SH-SY5Y (cell line): Measurements from ENCODE around the gene KCNK1.

Experiments
- GATA2 ChIP-seq: IDR thresholded peaks from 2 replicates; pipeline ENCODE4 v1.6.1; 2011; ENCODE audit warnings: mild to moderate bottlenecking, low read depth, low read length
- GATA3 ChIP-seq: IDR thresholded peaks from 2 replicates; pipeline ENCODE4 v1.6.1; 2011; ENCODE audit warnings: low read depth, mild to moderate bottlenecking, low read length, moderate library complexity

GRCh38 chr1:233700338-233700737, 86.4 kb downstream of the KCNK1 start:
- TF ChIP-seq GATA2: no peak
- no peak for TF ChIP-seq GATA3
